VCaP (cell line): ENCODE measurements around the gene PPARD.

Experiments
- H3K27ac ChIP-seq: fragments of 450-650 bp; 2 replicates; pipeline ENCODE4 v1.5.1; 2017
- CTCF ChIP-seq: fragments of 450-650 bp; conservative IDR thresholded peaks from 2 replicates; pipeline ENCODE4 v1.5.1; 2017; ENCODE audit warnings: mild to moderate bottlenecking, moderate library complexity

The PPARD gene

GRCh38 chr6:35362200-35362599 lies 19.8 kb downstream of the PPARD start:
- no peak overlapping the region for H3K27ac ChIP-seq
- no peak for TF ChIP-seq CTCF

DNA sequence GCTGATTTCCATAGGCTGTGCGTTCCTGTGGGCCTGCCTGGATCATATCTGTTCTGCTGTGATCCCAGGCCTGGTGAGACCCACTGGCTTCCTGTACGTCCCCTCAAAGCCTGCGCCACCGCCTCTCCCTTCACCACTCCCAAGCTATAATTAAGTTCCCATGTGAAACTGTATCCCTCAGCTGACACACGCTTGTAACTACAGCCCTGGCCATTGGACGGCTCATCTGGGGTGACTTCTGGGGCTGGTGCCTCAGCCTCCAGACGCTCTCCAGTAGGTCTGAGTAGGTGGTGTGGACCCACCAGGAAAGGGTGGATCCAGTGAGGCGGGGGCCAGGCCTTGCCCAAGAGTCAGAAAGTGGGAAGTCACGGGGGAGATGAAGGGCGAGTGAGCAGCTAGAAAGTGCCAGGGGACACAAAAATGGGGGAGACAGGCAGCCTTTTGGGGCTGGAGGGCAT lies 21.0 kb downstream of the PPARD start:
- H3K27ac ChIP-seq = no peak overlapping the region
- no peak for TF ChIP-seq CTCF

DNA sequence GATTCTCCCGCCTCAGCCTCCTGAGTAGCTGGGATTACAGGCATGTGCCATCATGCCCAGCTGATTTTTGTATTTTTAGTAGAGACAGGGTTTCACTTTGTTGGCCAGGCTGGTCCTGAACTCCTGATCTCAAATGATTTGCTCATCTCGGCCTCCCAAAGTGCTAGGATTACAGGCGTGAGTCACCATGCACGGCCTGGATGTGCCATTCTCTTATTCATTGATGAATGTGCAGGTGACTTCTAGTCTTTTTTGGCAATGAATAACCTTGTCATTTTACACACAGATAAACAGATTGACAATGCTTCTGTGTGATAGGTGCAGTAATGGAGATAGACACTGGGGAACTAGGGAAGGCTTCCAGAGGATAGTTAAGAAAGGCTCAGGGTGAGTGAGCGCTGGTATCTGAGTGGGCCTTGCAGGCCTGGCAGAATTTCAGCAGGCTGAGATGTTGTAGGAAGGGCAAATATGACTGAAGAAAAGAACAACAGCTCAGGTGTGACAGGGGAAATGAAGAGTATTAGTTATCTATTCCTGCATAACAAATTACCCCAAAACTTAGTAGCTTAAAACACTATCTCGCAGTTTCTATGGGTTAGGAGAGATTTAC lies 23.3 kb downstream of the PPARD start:
- TF ChIP-seq CTCF = no peak
- H3K27ac ChIP-seq = no peak overlapping the region

DNA sequence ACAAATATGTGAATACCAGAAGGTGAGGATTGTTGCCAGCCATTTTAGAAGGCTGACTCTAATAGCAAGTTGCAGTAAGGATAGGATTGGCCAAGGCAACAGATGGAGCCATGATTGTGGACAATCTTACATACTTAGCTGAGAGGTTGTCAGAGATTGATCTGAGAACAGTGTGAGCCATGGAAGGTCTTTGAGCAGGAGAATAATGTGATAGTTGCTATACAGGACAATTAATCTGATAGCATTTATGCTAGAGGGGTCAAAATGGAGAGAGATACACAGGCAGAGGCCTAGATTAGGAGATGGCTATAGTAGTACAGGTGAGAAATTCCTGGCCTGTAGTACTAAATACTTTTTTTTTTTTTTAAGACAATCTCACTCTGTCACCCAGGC lies 23.8 kb downstream of the PPARD start:
- no peak overlapping the region for H3K27ac ChIP-seq
- no peak for TF ChIP-seq CTCF

GRCh38 chr6:35367646-35368037 lies 25.3 kb downstream of the PPARD start:
- H3K27ac ChIP-seq = peak overlapping the region; percentile 63
- no peak for TF ChIP-seq CTCF

GRCh38 chr6:35368038-35368887 lies 25.9 kb downstream of the PPARD start:
- peak overlapping the region; percentile 63 for H3K27ac ChIP-seq
- TF ChIP-seq CTCF = no peak

DNA sequence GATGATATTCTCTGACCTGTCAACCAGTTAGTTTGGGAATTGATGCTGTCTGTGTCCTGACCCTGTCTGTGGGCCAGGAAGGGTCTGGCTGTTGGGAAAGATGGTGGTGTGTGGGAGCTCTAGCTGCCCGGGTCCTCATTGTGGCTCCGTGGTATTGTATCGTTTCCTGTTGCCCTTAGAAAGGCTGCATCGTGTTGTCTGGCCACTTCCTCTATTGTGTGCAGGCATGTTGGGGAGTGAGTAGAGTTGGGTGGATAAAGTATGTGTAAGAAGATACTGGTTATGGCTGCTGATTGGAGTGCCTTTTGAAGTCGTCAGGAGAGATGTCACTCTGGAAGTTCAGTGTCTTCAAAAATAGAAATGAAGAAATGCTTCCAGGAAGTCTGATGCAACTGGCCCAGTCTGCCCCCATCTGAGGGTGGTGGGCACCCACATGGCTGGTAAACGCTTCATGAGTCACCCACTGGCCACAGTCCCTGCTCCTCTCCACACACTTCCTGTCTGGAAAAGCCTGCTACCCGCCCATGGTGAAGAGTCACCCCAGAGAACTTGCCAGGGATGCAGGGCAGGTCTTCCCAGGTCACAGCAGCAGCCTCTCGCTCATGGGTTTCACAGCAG lies 27.9 kb downstream of the PPARD start:
- TF ChIP-seq CTCF = no peak

More for the DNA sequence above, 27.9 kb downstream of the PPARD start:
- H3K27ac ChIP-seq = no peak overlapping the region
